ENCODE results near the gene ECE1.

GRCh38 chr1:21312407-21312992 lies 22.2 kb upstream of the ECE1 start:
- TF ChIP-seq ZNF274 (IDR thresholded peaks at IDR 0.05; ENCODE audit: low read depth, low read length) = no peak
- no peak for TF ChIP-seq SUZ12 (IDR thresholded peaks at IDR 0.05; ENCODE audit: extremely low read depth, insufficient read depth, insufficient read length)

All from NT2/D1 (cell line).